HEK293 (cell line): ENCODE results near the gene PDE2A.

ENCODE experiments used
- CTCF ChIA-PET: fragments of 350-600 bp; formaldehyde crosslinking; extraction: SDS; loops from one replicate; lab custom pipeline; 2021; ENCODE audit warnings: antibody characterized with exemption; lab: Yijun Ruan, JAX
- POLR2A ChIA-PET: fragments of 300-600 bp; formaldehyde crosslinking; extraction: SDS; loops from one replicate; lab custom pipeline; 2020; ENCODE audit warnings: antibody characterized with exemption, inconsistent platforms; lab: Yijun Ruan, JAX
- H3K27ac ChIP-seq: fragments of 200-500 bp; sonication (Bioruptor generic); 2 replicates; pipeline ENCODE4 v1.5.1; 2014; ENCODE audit warnings: low read depth, low read length, control low read depth, inconsistent platforms; ENCODE audit errors: extremely low read depth
- H3K36me3 ChIP-seq, 2 experiments: fragments of 200-500 bp in 1 of 2; sonication (Bioruptor generic) in 1 of 2; 1 replicate in 1 of 2; 2 replicates in 1 of 2; pipeline ENCODE4 v1.5.1; 2014 to 2017; ENCODE audit warnings: inconsistent platforms in 2 of 2, low read length in 2 of 2; ENCODE audit not compliant: control insufficient read depth in 2 of 2, insufficient read depth in 1 of 2
- H3K4me1 ChIP-seq: fragments of 200-500 bp; sonication (Bioruptor generic); 2 replicates; pipeline ENCODE4 v1.5.1; 2014; ENCODE audit warnings: mild to moderate bottlenecking, low read length, inconsistent platforms; ENCODE audit not compliant: control insufficient read depth, insufficient read depth
- H3K4me3 ChIP-seq: 2 replicates; pipeline ENCODE4 v1.5.1; 2011; ENCODE audit warnings: low read depth, mild to moderate bottlenecking, control low read depth, low read length, moderate library complexity
- H3K9me3 ChIP-seq: fragments of 200-500 bp; sonication (Bioruptor generic); 2 replicates; pipeline ENCODE4 v1.5.1; 2014; ENCODE audit warnings: low read depth, low read length, inconsistent platforms; ENCODE audit not compliant: control insufficient read depth, insufficient read depth
- AEBP2 ChIP-seq: fragments of 450-650 bp; formaldehyde crosslinking; IDR thresholded peaks from 2 replicates; pipeline ENCODE4 v1.5.1; 2016; ENCODE audit warnings: missing biosample characterization, missing genetic modification characterization, borderline replicate concordance
- BCL11B ChIP-seq: fragments of 450-650 bp; formaldehyde crosslinking; IDR thresholded peaks from 2 replicates; pipeline ENCODE4 v1.5.1; 2016; ENCODE audit warnings: low read depth, missing biosample characterization, missing genetic modification characterization
- KLF1 ChIP-seq: fragments of 450-650 bp; formaldehyde crosslinking; IDR thresholded peaks from 2 replicates; pipeline ENCODE4 v1.5.1; 2016; ENCODE audit warnings: missing biosample characterization, missing genetic modification characterization
- MYNN ChIP-seq: fragments of 450-650 bp; formaldehyde crosslinking; IDR thresholded peaks from 2 replicates; pipeline ENCODE4 v1.5.1; 2016; ENCODE audit warnings: missing biosample characterization, missing genetic modification characterization, borderline replicate concordance
- PRDM1 ChIP-seq: fragments of 450-650 bp; formaldehyde crosslinking; IDR thresholded peaks from 2 replicates; pipeline ENCODE4; 2016; ENCODE audit warnings: missing biosample characterization, missing genetic modification characterization
- RBAK ChIP-seq: fragments of 450-650 bp; formaldehyde crosslinking; IDR thresholded peaks from 2 replicates; pipeline ENCODE4 v1.5.1; 2016; ENCODE audit warnings: missing biosample characterization, missing genetic modification characterization
- REPIN1 ChIP-seq: fragments of 450-650 bp; formaldehyde crosslinking; IDR thresholded peaks from 2 replicates; pipeline ENCODE4 v1.5.1; 2017; ENCODE audit warnings: missing biosample characterization, missing genetic modification characterization, low read depth
- SCRT1 ChIP-seq: fragments of 450-650 bp; formaldehyde crosslinking; IDR thresholded peaks from 2 replicates; pipeline ENCODE4 v1.5.1; 2016; ENCODE audit warnings: missing biosample characterization, missing genetic modification characterization, borderline replicate concordance
- ZNF112 ChIP-seq: fragments of 450-650 bp; formaldehyde crosslinking; IDR thresholded peaks from 2 replicates; pipeline ENCODE4 v1.5.0; 2017; ENCODE audit warnings: missing biosample characterization, missing genetic modification characterization
- ZNF169 ChIP-seq: fragments of 450-650 bp; formaldehyde crosslinking; IDR thresholded peaks from 2 replicates; pipeline ENCODE4 v1.5.1; 2016; ENCODE audit warnings: missing biosample characterization, missing genetic modification characterization
- ZNF174 ChIP-seq: fragments of 450-650 bp; formaldehyde crosslinking; IDR thresholded peaks from 2 replicates; pipeline ENCODE4 v1.5.0; 2017; ENCODE audit warnings: missing biosample characterization, mild to moderate bottlenecking, missing genetic modification characterization
- ZNF223 ChIP-seq: fragments of 450-650 bp; formaldehyde crosslinking; IDR thresholded peaks from 2 replicates; pipeline ENCODE4 v1.5.1; 2016; ENCODE audit warnings: missing biosample characterization, missing genetic modification characterization
- ZNF239 ChIP-seq: fragments of 450-650 bp; formaldehyde crosslinking; IDR thresholded peaks from 2 replicates; pipeline ENCODE4 v1.5.1; 2016; ENCODE audit warnings: missing biosample characterization, missing genetic modification characterization
- ZNF274 ChIP-seq, 2 experiments: fragments of 200-500 bp in 1 of 2; fragments of 450-650 bp in 1 of 2; sonication (Bioruptor generic) in 1 of 2; formaldehyde crosslinking in 1 of 2; IDR thresholded peaks; 2 replicates each; pipeline versions ENCODE4 v1.5.1 to v1.6.1; 2014 to 2016; ENCODE audit warnings: borderline replicate concordance in 1 of 2, inconsistent platforms in 1 of 2, low read length in 1 of 2, missing biosample characterization in 1 of 2, missing genetic modification characterization in 1 of 2
- ZNF280C ChIP-seq: fragments of 450-650 bp; formaldehyde crosslinking; IDR thresholded peaks from 2 replicates; pipeline ENCODE4 v1.5.1; 2016; ENCODE audit warnings: missing biosample characterization, missing genetic modification characterization
- ZNF391 ChIP-seq: fragments of 450-650 bp; formaldehyde crosslinking; IDR thresholded peaks from 2 replicates; pipeline ENCODE4 v1.5.1; 2016; ENCODE audit warnings: low read depth, missing biosample characterization, missing genetic modification characterization, borderline replicate concordance
- ZNF449 ChIP-seq: fragments of 450-650 bp; formaldehyde crosslinking; IDR thresholded peaks from 2 replicates; pipeline ENCODE4 v1.5.1; 2017; ENCODE audit warnings: missing biosample characterization, mild to moderate bottlenecking, missing genetic modification characterization, moderate library complexity
- ZNF501 ChIP-seq: fragments of 450-650 bp; formaldehyde crosslinking; IDR thresholded peaks from 2 replicates; pipeline ENCODE4 v1.5.1; 2016; ENCODE audit warnings: missing biosample characterization, missing genetic modification characterization
- ZNF521 ChIP-seq: fragments of 450-650 bp; formaldehyde crosslinking; IDR thresholded peaks from 2 replicates; pipeline ENCODE4 v1.5.1; 2017; ENCODE audit warnings: missing biosample characterization, mild to moderate bottlenecking, missing genetic modification characterization
- ZNF626 ChIP-seq: fragments of 450-650 bp; sonication (Bioruptor Pico); formaldehyde crosslinking; IDR thresholded peaks from 2 replicates; pipeline ENCODE4 v1.5.1; 2018; ENCODE audit warnings: missing biosample characterization, missing genetic modification characterization, inconsistent platforms
- ZNF776 ChIP-seq: fragments of 450-650 bp; formaldehyde crosslinking; IDR thresholded peaks from 2 replicates; pipeline ENCODE4 v1.5.0; 2017; ENCODE audit warnings: missing biosample characterization, missing genetic modification characterization, borderline replicate concordance
- ZNF843 ChIP-seq: fragments of 450-650 bp; formaldehyde crosslinking; IDR thresholded peaks from 2 replicates; pipeline ENCODE4 v1.5.1; 2016; ENCODE audit warnings: missing biosample characterization, missing genetic modification characterization

Gene PDE2A

GRCh38 chr11:72562431-72562830, 111.8 kb downstream of the PDE2A start:
- POLR2A ChIA-PET = no interaction called here
- Histone ChIP-seq H3K27ac (no peak overlapping the region), H3K4me3 (no peak overlapping the region), H3K36me3 (no peaks in the 10 kb centered on the region), H3K4me1 (no peaks in the 10 kb centered on the region), H3K9me3 (no peaks in the 10 kb centered on the region)
- TF ChIP-seq PRDM1 (tag by site-specific recombination) = no peak
- TF ChIP-seq ZNF112 (tag by site-specific recombination) = no peak
- no peak for TF ChIP-seq ZNF280C (tag by site-specific recombination)
- TF ChIP-seq ZNF223 (tag by site-specific recombination) = no peak
- TF ChIP-seq AEBP2 (tag by site-specific recombination) = no peak
- TF ChIP-seq BCL11B (tag by site-specific recombination) = no peak
- no peak for TF ChIP-seq SCRT1 (tag by site-specific recombination)
- no peak for TF ChIP-seq ZNF501 (tag by site-specific recombination)
- no peak for TF ChIP-seq ZNF174 (tag by site-specific recombination)
- TF ChIP-seq ZNF391 (tag by site-specific recombination) = no peak
- TF ChIP-seq RBAK (tag by site-specific recombination) = no peak
- TF ChIP-seq ZNF169 (tag by site-specific recombination) = no peak
- TF ChIP-seq REPIN1 (tag by site-specific recombination) = no peak
- no peak for TF ChIP-seq ZNF274 (IDR thresholded peaks at IDR 0.05; ENCODE audit: low read length)
- TF ChIP-seq ZNF274 (tag by site-specific recombination; IDR thresholded peaks at IDR 0.05; ENCODE audit: borderline replicate concordance) = no peak
- TF ChIP-seq ZNF521 (tag by site-specific recombination) = no peak
- TF ChIP-seq ZNF626 (tag by site-specific recombination) = no peak
- CTCF ChIA-PET = interaction anchor here (0.7 to 1.9 kb wide), 6 partner anchors 11 to 622 kb away, joined by 3 to 6 read pairs (median 5); no protein-coding TSS in a partner anchor

GRCh38 chr11:72561856-72562255, 112.4 kb downstream of the PDE2A start:
- CTCF ChIA-PET = interaction anchor here (1.4 to 1.9 kb wide), 5 partner anchors 12 to 90 kb away, joined by 4 to 6 read pairs (median 5); no protein-coding TSS in a partner anchor
- POLR2A ChIA-PET = no interaction called here
- H3K27ac ChIP-seq = no peak overlapping the region
- no peaks in the 10 kb centered on the region for H3K4me1 ChIP-seq
- TF ChIP-seq ZNF843 (tag by site-specific recombination) (no peak), KLF1 (tag by site-specific recombination) (no peak), ZNF449 (tag by site-specific recombination) (no peak), ZNF776 (no peak), MYNN (no peak), ZNF239 (tag by site-specific recombination) (no peak)
- TF ChIP-seq, all 188 proteins: peak for 0
- no peaks in the 10 kb centered on the region for H3K9me3 ChIP-seq
- no peaks in the 10 kb centered on the region for H3K36me3 ChIP-seq
- H3K4me3 ChIP-seq = no peak overlapping the region
